Subcutaneous adipose tissue (tissue), 4 donors: ENCODE data around the gene AFDN. TPM values are rescaled to one million over a fixed set of nuclear protein-coding genes. Genes with fewer than 3 reads are reported as not detected.

ENCODE experiments used
- total RNA-seq, 4 donors: library from RNA; depleted of rRNA; stranded (reverse); fragments of >200 nt; gene quantifications; one replicate each; pipeline ENCODE4 v1.1.0, GENCODE V29; 2016
- TF ChIP-seq, protein P1 (sequence below): fragments of 450-650 bp; IDR thresholded peaks from one replicate; pipeline ENCODE4 v1.5.1; 2016; ENCODE audit warnings: low read depth, mild to moderate bottlenecking, control low read depth, antibody characterized with exemption, moderate library complexity

AFDN gene
- total RNA-seq, 4 donors from 2014 or later: 51.5 to 126 (median 88.1) TPM

DNA sequence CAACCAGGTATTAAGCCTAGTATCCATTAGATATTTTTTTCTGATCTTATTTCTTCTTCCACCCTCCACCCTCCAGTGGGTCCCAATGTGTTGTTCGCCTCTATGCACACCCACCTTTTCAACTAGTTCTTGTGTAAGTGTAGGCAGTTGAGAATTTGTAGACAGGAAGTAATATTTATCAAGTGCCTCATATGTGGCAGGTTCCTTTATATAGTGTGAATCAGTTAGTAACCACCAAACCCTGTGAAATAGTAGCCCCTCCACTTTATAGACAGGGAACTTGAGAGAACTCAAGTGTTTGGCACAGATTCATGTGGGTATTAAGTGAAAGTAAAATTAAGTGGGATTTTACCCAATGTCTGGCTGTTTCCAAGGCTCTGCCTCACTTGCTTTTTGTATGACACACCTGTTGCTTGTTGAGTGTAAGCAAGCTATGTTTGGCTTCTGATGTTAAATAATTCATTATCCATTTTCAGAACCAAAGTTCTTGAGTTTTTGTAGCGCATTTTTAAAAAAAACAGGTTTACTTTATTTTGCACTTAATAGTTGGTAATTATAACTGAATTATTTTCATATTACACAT is 24.8 kb downstream of the AFDN start:
- TF ChIP-seq, protein P1, sequence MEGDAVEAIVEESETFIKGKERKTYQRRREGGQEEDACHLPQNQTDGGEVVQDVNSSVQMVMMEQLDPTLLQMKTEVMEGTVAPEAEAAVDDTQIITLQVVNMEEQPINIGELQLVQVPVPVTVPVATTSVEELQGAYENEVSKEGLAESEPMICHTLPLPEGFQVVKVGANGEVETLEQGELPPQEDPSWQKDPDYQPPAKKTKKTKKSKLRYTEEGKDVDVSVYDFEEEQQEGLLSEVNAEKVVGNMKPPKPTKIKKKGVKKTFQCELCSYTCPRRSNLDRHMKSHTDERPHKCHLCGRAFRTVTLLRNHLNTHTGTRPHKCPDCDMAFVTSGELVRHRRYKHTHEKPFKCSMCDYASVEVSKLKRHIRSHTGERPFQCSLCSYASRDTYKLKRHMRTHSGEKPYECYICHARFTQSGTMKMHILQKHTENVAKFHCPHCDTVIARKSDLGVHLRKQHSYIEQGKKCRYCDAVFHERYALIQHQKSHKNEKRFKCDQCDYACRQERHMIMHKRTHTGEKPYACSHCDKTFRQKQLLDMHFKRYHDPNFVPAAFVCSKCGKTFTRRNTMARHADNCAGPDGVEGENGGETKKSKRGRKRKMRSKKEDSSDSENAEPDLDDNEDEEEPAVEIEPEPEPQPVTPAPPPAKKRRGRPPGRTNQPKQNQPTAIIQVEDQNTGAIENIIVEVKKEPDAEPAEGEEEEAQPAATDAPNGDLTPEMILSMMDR: no peak

DNA sequence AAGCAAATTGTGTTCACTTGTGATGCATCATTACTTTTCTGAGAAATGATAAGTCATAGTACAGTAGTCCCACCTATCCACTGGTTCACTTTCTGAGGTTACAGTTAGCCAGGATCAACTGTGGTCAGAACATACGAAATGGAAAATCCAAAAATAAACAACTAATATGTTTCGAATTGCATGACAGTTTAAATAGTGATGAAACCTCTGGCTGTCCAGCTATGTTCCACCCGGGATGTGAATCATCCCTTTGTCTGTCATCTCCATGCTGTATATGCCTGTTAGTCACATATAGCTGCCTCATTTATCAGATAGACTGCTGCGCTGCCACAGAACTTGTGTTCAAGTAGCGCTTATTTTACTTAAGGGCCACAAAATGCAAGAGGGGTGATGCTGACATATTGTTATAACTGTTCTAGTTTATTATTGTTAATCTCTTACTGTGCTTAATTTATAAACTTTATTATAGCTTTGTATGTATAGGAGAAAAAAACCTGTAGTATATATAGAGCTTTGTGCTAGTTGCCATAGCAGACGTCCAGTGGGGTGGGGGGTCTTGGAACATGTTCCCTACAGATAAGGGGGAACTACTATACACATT is 29.2 kb downstream of the AFDN start:
- TF ChIP-seq, protein P1: no peak

DNA sequence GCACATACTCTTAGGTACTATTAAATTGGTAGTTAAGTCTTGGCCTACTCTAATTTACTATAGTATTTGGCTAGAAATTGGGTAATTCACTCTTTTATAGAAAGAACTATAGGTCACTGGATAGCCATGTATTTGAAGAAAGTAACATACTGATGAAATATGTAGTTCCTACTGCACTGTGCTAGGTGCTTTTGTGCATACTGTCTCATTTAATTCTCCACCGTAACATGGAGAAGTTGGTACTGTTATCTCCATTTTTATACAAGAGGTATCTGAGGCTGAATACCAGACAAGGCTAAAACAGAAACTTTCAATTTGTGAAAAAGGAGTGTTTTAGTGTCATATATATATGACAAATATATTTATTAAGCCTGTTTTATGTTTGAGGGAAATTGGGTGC is 29.8 kb downstream of the AFDN start:
- TF ChIP-seq, protein P1: no peak

DNA sequence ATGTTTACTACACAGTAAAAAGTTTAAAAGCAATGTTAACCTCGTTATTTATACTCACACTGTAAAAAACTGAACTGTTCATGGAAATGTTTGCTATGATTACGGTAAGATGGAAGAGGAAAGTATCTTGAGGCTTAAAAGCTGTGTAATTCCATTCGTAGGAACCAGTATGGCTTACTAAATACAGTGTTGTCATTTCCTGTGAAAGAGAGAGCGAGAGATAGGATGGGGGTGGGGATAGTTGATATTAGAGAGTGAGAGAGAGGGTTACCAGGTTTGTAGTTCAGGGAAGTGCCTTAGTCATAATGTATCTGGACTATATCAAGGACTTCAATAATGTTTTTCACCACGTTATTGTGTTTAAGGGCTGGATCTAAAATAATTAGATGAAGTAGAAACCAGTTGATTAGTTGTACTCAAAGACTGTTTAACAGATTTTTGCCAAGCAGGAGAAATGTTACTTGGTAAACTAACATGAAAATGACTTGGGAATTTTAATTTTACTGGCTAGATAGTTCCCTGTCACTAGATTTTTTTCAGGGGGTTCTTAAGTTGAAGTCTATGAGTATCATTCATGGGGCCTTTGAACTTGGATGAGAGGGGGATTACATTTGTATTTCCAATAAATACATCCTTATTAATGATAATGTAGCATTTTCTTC is 30.4 kb downstream of the AFDN start:
- TF ChIP-seq, protein P1: no peak

DNA sequence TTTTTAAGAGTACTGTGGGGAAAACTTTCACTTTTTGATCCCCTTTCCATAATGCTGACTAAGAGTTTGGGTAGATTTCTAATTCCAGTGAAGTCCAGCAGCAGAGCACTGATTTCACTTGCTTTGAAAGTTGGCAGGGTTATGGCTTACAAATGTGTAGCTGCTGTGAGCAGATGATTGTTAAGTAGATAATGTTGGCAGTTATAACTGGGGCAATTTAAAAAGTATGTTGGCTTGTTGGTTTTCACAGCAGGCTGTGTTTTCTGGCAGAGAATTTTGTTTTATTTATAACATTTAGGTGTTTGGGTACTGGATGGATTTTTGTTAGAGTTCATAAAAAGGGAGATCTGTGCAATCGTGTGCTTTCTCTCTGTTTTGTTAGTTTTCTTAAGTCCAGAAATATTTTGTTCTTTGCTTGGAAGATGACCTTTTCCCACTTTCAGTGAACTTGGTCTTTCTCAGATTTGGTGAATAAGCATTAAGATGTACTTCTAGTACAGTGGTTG is 31.4 kb downstream of the AFDN start:
- TF ChIP-seq, protein P1: no peak

DNA sequence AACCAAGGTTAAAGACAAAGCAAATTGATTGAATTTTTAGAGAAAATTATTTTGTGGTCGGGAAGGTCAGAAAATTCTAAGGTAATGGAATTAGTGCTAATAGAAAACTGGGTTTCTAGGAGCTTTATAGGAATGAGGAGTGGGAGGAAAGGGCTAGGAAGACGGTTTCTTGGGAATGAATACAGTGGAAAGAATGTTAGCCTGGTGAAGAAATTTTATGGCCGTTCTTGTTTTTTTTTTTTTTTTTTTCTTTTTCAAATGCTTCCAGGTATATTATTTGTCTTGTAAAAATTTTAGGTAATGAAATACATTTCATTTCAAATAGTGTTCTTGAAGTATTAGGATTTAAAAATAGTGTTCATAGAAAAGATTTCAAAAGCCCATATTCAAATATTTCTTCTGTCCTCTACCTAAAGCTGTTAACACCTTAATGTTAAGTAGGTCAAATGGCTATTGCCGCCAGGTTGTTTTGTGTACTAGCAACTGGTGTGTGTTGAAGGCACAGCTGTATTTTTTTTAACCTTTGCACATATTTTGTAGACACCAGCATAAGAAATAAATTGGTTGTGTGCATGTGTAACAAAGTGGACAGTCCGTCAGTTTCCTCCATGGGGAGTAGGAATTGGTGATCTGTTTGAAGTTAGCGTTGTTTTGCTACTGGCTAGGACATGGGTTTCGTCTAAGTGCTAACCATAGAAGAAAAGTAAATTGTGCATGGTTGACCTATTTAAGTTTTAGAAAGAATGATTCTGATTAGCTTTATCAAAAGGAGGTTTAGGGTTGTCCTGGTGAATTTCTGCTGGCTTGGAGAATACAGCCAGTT is 32.3 kb downstream of the AFDN start:
- TF ChIP-seq, protein P1: no peak
